ENCODE data around the gene IRAK2.

DNA sequence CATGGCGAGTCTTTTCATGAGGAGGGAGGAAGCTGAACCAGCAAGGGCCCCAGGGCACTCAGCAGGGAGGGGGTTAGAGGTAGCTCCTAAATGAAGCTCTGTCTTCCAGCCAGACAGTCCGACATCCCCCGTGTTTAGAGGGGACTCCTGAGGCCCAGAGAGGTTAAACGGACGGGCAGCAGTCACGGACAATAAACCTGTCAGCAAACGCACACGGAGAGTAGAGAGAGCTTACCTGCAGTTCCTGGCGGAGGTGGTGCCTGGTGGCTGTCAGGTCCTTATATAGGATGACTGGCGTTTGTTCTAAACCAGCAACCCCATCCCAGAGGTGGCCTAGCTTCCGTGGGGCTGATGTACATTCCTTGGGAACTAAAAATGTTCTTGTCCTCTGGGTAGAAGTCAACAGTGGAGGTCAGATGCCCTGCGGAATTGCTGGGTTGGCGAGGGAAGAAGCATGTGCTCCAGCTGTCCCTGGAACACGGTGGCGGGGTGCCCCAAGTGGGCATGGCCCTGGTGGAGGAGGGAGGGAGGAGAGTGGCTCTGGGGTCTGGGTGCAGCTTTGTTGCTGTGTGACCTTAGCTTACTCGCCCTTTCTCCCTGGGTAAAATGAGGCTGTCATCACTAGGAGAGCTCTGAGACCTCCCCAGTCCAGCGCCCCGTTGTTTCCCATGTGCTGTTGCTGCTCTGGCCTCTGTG lies 125.9 kb downstream of the IRAK2 start:
- TF ChIP-seq, protein P1, sequence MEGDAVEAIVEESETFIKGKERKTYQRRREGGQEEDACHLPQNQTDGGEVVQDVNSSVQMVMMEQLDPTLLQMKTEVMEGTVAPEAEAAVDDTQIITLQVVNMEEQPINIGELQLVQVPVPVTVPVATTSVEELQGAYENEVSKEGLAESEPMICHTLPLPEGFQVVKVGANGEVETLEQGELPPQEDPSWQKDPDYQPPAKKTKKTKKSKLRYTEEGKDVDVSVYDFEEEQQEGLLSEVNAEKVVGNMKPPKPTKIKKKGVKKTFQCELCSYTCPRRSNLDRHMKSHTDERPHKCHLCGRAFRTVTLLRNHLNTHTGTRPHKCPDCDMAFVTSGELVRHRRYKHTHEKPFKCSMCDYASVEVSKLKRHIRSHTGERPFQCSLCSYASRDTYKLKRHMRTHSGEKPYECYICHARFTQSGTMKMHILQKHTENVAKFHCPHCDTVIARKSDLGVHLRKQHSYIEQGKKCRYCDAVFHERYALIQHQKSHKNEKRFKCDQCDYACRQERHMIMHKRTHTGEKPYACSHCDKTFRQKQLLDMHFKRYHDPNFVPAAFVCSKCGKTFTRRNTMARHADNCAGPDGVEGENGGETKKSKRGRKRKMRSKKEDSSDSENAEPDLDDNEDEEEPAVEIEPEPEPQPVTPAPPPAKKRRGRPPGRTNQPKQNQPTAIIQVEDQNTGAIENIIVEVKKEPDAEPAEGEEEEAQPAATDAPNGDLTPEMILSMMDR (conservative IDR thresholded peaks at IDR 0.05; ENCODE audit: low read length) = no peak
- TF ChIP-seq EZH2phosphoT487 (IDR thresholded peaks at IDR 0.05; ENCODE audit: borderline replicate concordance, low read depth, low read length) = no peak

All from OCI-LY7 (cell line).